HG03280 (cell line): ENCODE data around the gene SEC63.

Experiments used
- ATAC-seq: cut with Tn5 transposase; IDR thresholded peaks from one replicate; pipeline ENCODE4 v1.9.1; 2021; ENCODE audit warnings: mild to moderate bottlenecking, moderate library complexity; ENCODE audit not compliant: unreplicated experiment

Gene SEC63

GRCh38 chr6:107822176-107823046 is 135.6 kb downstream of the SEC63 start:
- peak; percentile 56 for ATAC-seq

- ATAC-seq: no peak
Observed at GRCh38 chr6:107821591-107821990, 136.4 kb downstream of the SEC63 start.

GRCh38 chr6:107820338-107821261 is 137.4 kb downstream of the SEC63 start:
- ATAC-seq: no peak

GRCh38 chr6:107819964-107820337 is 138.1 kb downstream of the SEC63 start:
- no peak for ATAC-seq

GRCh38 chr6:107819217-107819616 is 138.8 kb downstream of the SEC63 start:
- ATAC-seq: no peak

GRCh38 chr6:107818272-107818671 is 139.7 kb downstream of the SEC63 start:
- no peak for ATAC-seq

GRCh38 chr6:107817784-107818183 is 140.2 kb downstream of the SEC63 start:
- ATAC-seq: no peak
